OCI-LY7 (cell line): Measurements from ENCODE around the gene RPL13. TPM values are rescaled to one million over a fixed set of nuclear protein-coding genes. Genes with fewer than 3 reads are reported as not detected.

ENCODE experiments used
- BruUV-seq: library from RNA; stranded (reverse); fragments of 400-500 nt; replicated peaks from 2 replicates; lab custom pipeline; 2021; lab: Mats Ljungman, UMichigan
- CTCF ChIA-PET: fragments of 300-600 bp; sonication (Branson Sonifier 250); formaldehyde crosslinking; loops from one replicate; lab custom pipeline; 2022; ENCODE audit warnings: antibody characterized with exemption; ENCODE audit not compliant: unreplicated experiment; lab: Charles Lee
- POLR2A ChIA-PET: fragments of 300-600 bp; sonication (Branson Sonifier 250); formaldehyde crosslinking; loops from one replicate; lab custom pipeline; 2022; ENCODE audit warnings: antibody characterized with exemption; lab: Charles Lee
- DNase-seq: peaks from one replicate; pipeline ENCODE4 v3.0.0-alpha.2; 2015; ENCODE audit warnings: low spot score
- H2AFZ ChIP-seq: fragments of 200-600 bp; sonication (generic), shearing (Covaris generic); 2 replicates; pipeline ENCODE4 v1.6.1; 2014; ENCODE audit warnings: mild to moderate bottlenecking, antibody characterized with exemption, low read length, moderate library complexity
- H3K27ac ChIP-seq: fragments of 200-600 bp; sonication (generic); 2 replicates; pipeline ENCODE4 v1.5.1; 2014; ENCODE audit warnings: mixed run types, low read depth, mild to moderate bottlenecking, moderate library complexity, low read length, inconsistent platforms; ENCODE audit not compliant: poor library complexity, severe bottlenecking
- H3K36me3 ChIP-seq: fragments of 200-600 bp; sonication (generic); 2 replicates; pipeline ENCODE4 v1.6.1; 2014; ENCODE audit warnings: mild to moderate bottlenecking, antibody characterized with exemption, low read length, moderate library complexity, mixed read lengths; ENCODE audit not compliant: insufficient read depth
- H3K4me1 ChIP-seq: fragments of 200-600 bp; sonication (generic); 2 replicates; pipeline ENCODE4 v1.5.1; 2014; ENCODE audit warnings: mild to moderate bottlenecking, low read length; ENCODE audit not compliant: insufficient read depth, poor library complexity, severe bottlenecking
- H3K4me2 ChIP-seq: fragments of 200-600 bp; sonication (generic); 2 replicates; pipeline ENCODE4 v1.6.1; 2014; ENCODE audit warnings: mild to moderate bottlenecking, low read length
- H3K4me3 ChIP-seq: fragments of 200-600 bp; sonication (generic); 2 replicates; pipeline ENCODE4 v1.5.1; 2014; ENCODE audit warnings: mild to moderate bottlenecking, low read depth, low read length; ENCODE audit not compliant: poor library complexity, severe bottlenecking
- H3K79me2 ChIP-seq: fragments of 200-600 bp; sonication (generic); 2 replicates; pipeline ENCODE4 v1.6.1; 2016; ENCODE audit warnings: low read depth, mild to moderate bottlenecking, low read length, moderate library complexity, mixed read lengths; ENCODE audit not compliant: insufficient read depth
- H3K9me2 ChIP-seq: fragments of 200-600 bp; sonication (generic); 2 replicates; pipeline ENCODE4 v1.6.1; 2016; ENCODE audit warnings: mild to moderate bottlenecking, low read length, mixed read lengths; ENCODE audit not compliant: insufficient read depth
- H3K9me3 ChIP-seq: fragments of 200-600 bp; sonication (generic); 2 replicates; pipeline ENCODE4 v1.6.1; 2014; ENCODE audit warnings: mild to moderate bottlenecking, mixed run types, low read length, mixed read lengths
- H4K20me1 ChIP-seq: fragments of 200-600 bp; sonication (generic); 2 replicates; pipeline ENCODE4 v1.6.1; 2014; ENCODE audit warnings: mild to moderate bottlenecking, antibody characterized with exemption, low read length, moderate library complexity, mixed read lengths; ENCODE audit not compliant: insufficient read depth
- EZH2phosphoT487 ChIP-seq: fragments of 200-600 bp; sonication (generic); IDR thresholded peaks from 2 replicates; pipeline ENCODE4 v1.6.1; 2018; ENCODE audit warnings: low read depth, borderline replicate concordance, mild to moderate bottlenecking, mixed run types, antibody characterized with exemption, low read length, moderate library complexity, mixed read lengths
- intact Hi-C: fragments of 100-400 bp; cut with micrococcal nuclease; formaldehyde crosslinking; loops from one replicate; pipeline ENCODE4 v1.10.0; 2022; ENCODE audit not compliant: unreplicated experiment
- total RNA-seq, 2 experiments: library from RNA; depleted of rRNA in 1 of 2; stranded (reverse); fragments of >200 nt in 1 of 2; shearing (Covaris generic) in 1 of 2; gene quantifications; 2 replicates each; pipeline ENCODE4 v1.2.3, GENCODE V29; 2014 to 2022
- TF ChIP-seq, protein P1 (sequence below): fragments of 200-600 bp; sonication (generic); conservative IDR thresholded peaks from 2 replicates; pipeline ENCODE4 v1.5.1; 2014; ENCODE audit warnings: mild to moderate bottlenecking, antibody characterized with exemption, low read length, moderate library complexity, mixed read lengths

Gene RPL13
- total RNA-seq, 2 experiments from 2014 or later: 2,928 to 9,791 TPM

GRCh38 chr16:89537549-89537925, 22.9 kb upstream of the RPL13 start:
- no peaks in the 10 kb centered on the region for H3K9me3 ChIP-seq
- H3K4me3 ChIP-seq: no peak overlapping the region
- H2AFZ ChIP-seq: no peak overlapping the region
- intact Hi-C loops: no loop called here
- no peaks in the 10 kb centered on the region for H3K9me2 ChIP-seq
- no peaks in the 10 kb centered on the region for H3K79me2 ChIP-seq
- peaks cover 12% of the 10 kb centered on the region for H3K4me1 ChIP-seq
- CTCF ChIA-PET: no interaction called here
- POLR2A ChIA-PET: no interaction called here
- no peak for TF ChIP-seq EZH2phosphoT487
- TF ChIP-seq, protein P1, sequence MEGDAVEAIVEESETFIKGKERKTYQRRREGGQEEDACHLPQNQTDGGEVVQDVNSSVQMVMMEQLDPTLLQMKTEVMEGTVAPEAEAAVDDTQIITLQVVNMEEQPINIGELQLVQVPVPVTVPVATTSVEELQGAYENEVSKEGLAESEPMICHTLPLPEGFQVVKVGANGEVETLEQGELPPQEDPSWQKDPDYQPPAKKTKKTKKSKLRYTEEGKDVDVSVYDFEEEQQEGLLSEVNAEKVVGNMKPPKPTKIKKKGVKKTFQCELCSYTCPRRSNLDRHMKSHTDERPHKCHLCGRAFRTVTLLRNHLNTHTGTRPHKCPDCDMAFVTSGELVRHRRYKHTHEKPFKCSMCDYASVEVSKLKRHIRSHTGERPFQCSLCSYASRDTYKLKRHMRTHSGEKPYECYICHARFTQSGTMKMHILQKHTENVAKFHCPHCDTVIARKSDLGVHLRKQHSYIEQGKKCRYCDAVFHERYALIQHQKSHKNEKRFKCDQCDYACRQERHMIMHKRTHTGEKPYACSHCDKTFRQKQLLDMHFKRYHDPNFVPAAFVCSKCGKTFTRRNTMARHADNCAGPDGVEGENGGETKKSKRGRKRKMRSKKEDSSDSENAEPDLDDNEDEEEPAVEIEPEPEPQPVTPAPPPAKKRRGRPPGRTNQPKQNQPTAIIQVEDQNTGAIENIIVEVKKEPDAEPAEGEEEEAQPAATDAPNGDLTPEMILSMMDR: no peak
- no TSS peak for BruUV-seq
- no peak overlapping the region for H3K4me2 ChIP-seq
- no peak overlapping the region for H3K27ac ChIP-seq
- H3K36me3 ChIP-seq: peaks cover 61% of the 10 kb centered on the region
- no peaks in the 10 kb centered on the region for H4K20me1 ChIP-seq
- DNase-seq: no peak

DNA sequence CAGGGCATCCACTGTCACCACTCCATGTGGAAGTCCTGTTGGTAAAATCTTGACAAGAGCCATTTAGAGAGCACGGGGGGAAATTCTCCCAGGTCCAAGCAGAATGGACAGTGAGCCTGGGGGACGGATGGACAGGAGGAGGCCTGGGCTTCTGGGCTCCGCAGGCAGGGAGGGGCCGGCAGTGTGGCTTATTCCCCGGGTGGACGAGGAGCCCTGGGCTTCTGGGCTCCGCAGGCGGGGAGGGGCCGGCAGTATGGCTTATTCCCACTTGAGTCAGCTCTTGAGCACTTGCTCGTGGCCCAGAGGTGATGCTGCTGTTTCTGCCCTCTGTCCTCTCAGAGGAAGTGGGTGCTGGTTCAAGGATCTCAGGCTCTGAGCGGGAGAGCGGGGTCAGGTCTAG, 22.2 kb upstream of the RPL13 start:
- TF ChIP-seq EZH2phosphoT487: no peak
- TF ChIP-seq, protein P1: no peak
- no TSS peak for BruUV-seq
- CTCF ChIA-PET: no interaction called here
- H3K4me3 ChIP-seq: no peak overlapping the region
- no peaks in the 10 kb centered on the region for H3K9me3 ChIP-seq
- intact Hi-C loops: no loop called here
- no peaks in the 10 kb centered on the region for H3K9me2 ChIP-seq
- no peaks in the 10 kb centered on the region for H3K79me2 ChIP-seq
- no peak overlapping the region for H3K27ac ChIP-seq
- no peak overlapping the region for H3K4me2 ChIP-seq
- H3K36me3 ChIP-seq: peaks cover 57% of the 10 kb centered on the region
- H3K4me1 ChIP-seq: peaks cover 12% of the 10 kb centered on the region
- H4K20me1 ChIP-seq: no peaks in the 10 kb centered on the region
- DNase-seq: no peak
- POLR2A ChIA-PET: no interaction called here
- no peak overlapping the region for H2AFZ ChIP-seq

DNA sequence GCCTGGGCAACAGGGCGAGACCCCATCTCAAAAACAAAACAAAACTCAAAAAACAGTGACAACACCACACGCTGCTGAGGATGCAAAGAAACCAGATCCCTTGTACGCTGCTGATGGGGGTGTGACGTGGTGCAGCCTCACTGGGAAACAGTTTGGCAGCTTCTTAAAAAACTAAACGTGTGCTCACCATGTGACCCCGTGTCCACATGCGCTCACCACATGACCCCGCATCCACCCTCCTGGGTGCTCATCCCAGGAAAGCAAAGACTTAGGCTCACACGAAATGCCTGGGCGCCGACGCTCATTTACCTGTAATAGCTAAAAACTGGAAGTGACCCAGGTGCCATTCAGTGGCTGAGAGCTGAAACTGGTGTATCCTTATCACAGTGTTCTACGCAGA, 19.9 kb upstream of the RPL13 start:
- Histone ChIP-seq H3K4me2 (no peak overlapping the region), H3K79me2 (no peaks in the 10 kb centered on the region), H3K9me2 (no peaks in the 10 kb centered on the region), H3K4me1 (no peaks in the 10 kb centered on the region), H2AFZ (no peak overlapping the region), H4K20me1 (no peaks in the 10 kb centered on the region), H3K9me3 (no peaks in the 10 kb centered on the region), H3K27ac (no peak overlapping the region), H3K4me3 (no peak overlapping the region), H3K36me3 (peaks cover 34% of the 10 kb centered on the region)
- BruUV-seq: no TSS peak
- intact Hi-C loops: no loop called here
- TF ChIP-seq, protein P1: no peak
- no peak for TF ChIP-seq EZH2phosphoT487
- no peak for DNase-seq
- POLR2A ChIA-PET: no interaction called here
- CTCF ChIA-PET: no interaction called here
